ENCODE results near the gene CD151.

The CD151 gene

GRCh38 chr11:797296-798092 lies 35.3 kb upstream of the CD151 start:
- DNase-seq, result peak; percentile 70

GRCh38 chr11:798093-798713 lies 34.5 kb upstream of the CD151 start, which contains the start of gene SLC25A22:
Gene SLC25A22 (minus strand): TSS chr11:798281. CDS start chr11:795006, 3,275 bp downstream.
- peak; percentile 69 for DNase-seq

- DNase-seq, result no peak
Observed at GRCh38 chr11:799641-800316, 33.0 kb upstream of the CD151 start.

- DNase-seq, result no peak
Observed at GRCh38 chr11:800473-800872, 32.3 kb upstream of the CD151 start.

- DNase-seq, result no peak
Observed at GRCh38 chr11:801097-801780, 31.5 kb upstream of the CD151 start.

- no peak for DNase-seq
Observed at GRCh38 chr11:802018-802617, 30.6 kb upstream of the CD151 start.

GRCh38 chr11:802693-803466 lies 29.9 kb upstream of the CD151 start:
- no peak for DNase-seq

GRCh38 chr11:803467-803742 lies 29.3 kb upstream of the CD151 start:
- DNase-seq, result no peak

GRCh38 chr11:803770-804598 lies 28.8 kb upstream of the CD151 start:
- DNase-seq, result no peak

GRCh38 chr11:804599-804964 lies 28.2 kb upstream of the CD151 start:
- DNase-seq, result no peak

GRCh38 chr11:808427-809286 lies 24.1 kb upstream of the CD151 start:
- no peak for DNase-seq

GRCh38 chr11:809287-810039 lies 23.3 kb upstream of the CD151 start, which contains the start of gene RPLP2:
Gene RPLP2 (plus strand): TSS chr11:809967. CDS start chr11:810235, 268 bp downstream.
- peak; percentile 97 for DNase-seq

GRCh38 chr11:810040-810567 lies 22.6 kb upstream of the CD151 start:
- DNase-seq, result no peak

GRCh38 chr11:811446-812245 lies 21.1 kb upstream of the CD151 start:
- DNase-seq, result no peak

GRCh38 chr11:812390-812789 lies 20.4 kb upstream of the CD151 start:
- DNase-seq, result no peak

- no peak for DNase-seq
Observed at GRCh38 chr11:813072-813455, 19.7 kb upstream of the CD151 start.

- DNase-seq, result no peak
Observed at GRCh38 chr11:813456-814096, 19.2 kb upstream of the CD151 start.
